Fibroblast of lung (primary cell): ENCODE results near the gene STARD10.

Source experiments
- CTCF ChIP-seq, 2 donors: IDR thresholded peaks in 1 of 2; conservative IDR thresholded peaks in 1 of 2; 1 replicate in 1 of 2; 2 replicates in 1 of 2; pipeline ENCODE4 v1.5.1; 2011 to 2012; ENCODE audit warnings: low read length in 2 of 2, control low read depth in 1 of 2, inconsistent platforms in 1 of 2, low read depth in 1 of 2, mild to moderate bottlenecking in 1 of 2
- EZH2 ChIP-seq: IDR thresholded peaks from 2 replicates; pipeline ENCODE4 v1.5.1; 2012; ENCODE audit warnings: low read length, control low read depth, mild to moderate bottlenecking; ENCODE audit errors: missing control alignments

- TF ChIP-seq CTCF (conservative IDR thresholded peaks at IDR 0.05 in 1 of 2, IDR thresholded peaks at IDR 0.05 in 1 of 2; ENCODE audit: low read depth in 1 of 2, low read length in 2 of 2), result no peak
- no peak for TF ChIP-seq EZH2
Measured at GRCh38 chr11:72711141-72711540, 82.7 kb downstream of the STARD10 start.
